Neuronal stem cell (in vitro differentiated cells): Measurements from ENCODE around the gene RASA3.

Experiments
- DNase-seq: peaks from one replicate; pipeline ENCODE4 v3.0.0-alpha.2; 2013; ENCODE audit warnings: low spot score
- H2AFZ ChIP-seq: one replicate; pipeline ENCODE4 v1.6.1; 2013; ENCODE audit warnings: mild to moderate bottlenecking, low read length, inconsistent platforms
- H2AK5ac ChIP-seq: 2 replicates; pipeline ENCODE4 v1.6.1; 2013; ENCODE audit warnings: low read depth, mild to moderate bottlenecking, inconsistent platforms, low read length, moderate library complexity, mixed read lengths
- H2BK120ac ChIP-seq: 2 replicates; pipeline ENCODE4 v1.6.1; 2013; ENCODE audit warnings: low read depth, mild to moderate bottlenecking, inconsistent platforms, low read length, moderate library complexity, mixed read lengths
- H2BK12ac ChIP-seq: one replicate; pipeline ENCODE4 v1.6.1; 2013; ENCODE audit warnings: low read length, inconsistent platforms
- H2BK15ac ChIP-seq: 2 replicates; pipeline ENCODE4 v1.6.1; 2013; ENCODE audit warnings: mild to moderate bottlenecking, low read length, inconsistent platforms, mixed read lengths
- H2BK5ac ChIP-seq: one replicate; pipeline ENCODE4 v1.6.1; 2013; ENCODE audit warnings: inconsistent platforms, mild to moderate bottlenecking, low read length, moderate library complexity
- H3K14ac ChIP-seq: one replicate; pipeline ENCODE4 v1.6.1; 2013; ENCODE audit warnings: low read length, inconsistent platforms
- H3K18ac ChIP-seq: 2 replicates; pipeline ENCODE4 v1.6.1; 2013; ENCODE audit warnings: low read length, inconsistent platforms
- H3K23ac ChIP-seq: 2 replicates; pipeline ENCODE4 v1.6.1; 2013; ENCODE audit warnings: low read depth, mild to moderate bottlenecking, mixed read lengths, low read length, inconsistent platforms; ENCODE audit not compliant: poor library complexity
- H3K27ac ChIP-seq: replicated peaks from 3 replicates; pipeline ENCODE4 v1.5.1; 2013; ENCODE audit warnings: low read length, inconsistent platforms
- H3K27me3 ChIP-seq, 3 experiments: 2 replicates each; pipeline ENCODE4 v1.6.1; 2013; ENCODE audit warnings: low read length in 3 of 3, mild to moderate bottlenecking in 2 of 3, inconsistent platforms in 1 of 3, low read depth in 1 of 3, mixed read lengths in 1 of 3, moderate library complexity in 1 of 3; ENCODE audit not compliant: control insufficient read depth in 3 of 3, insufficient read depth in 3 of 3
- H3K36me3 ChIP-seq, 2 donors: replicated peaks in 1 of 2; 2 replicates each; pipeline ENCODE4 v1.6.1; 2013; ENCODE audit warnings: low read length in 2 of 2; ENCODE audit not compliant: control insufficient read depth in 2 of 2, insufficient read depth in 2 of 2
- H3K4ac ChIP-seq: 2 replicates; pipeline ENCODE4 v1.6.1; 2013; ENCODE audit warnings: inconsistent platforms, mild to moderate bottlenecking, low read length, moderate library complexity
- H3K4me1 ChIP-seq, 2 donors: 1 replicate in 1 of 2; 2 replicates in 1 of 2; pipeline ENCODE4 v1.6.1; 2013; ENCODE audit warnings: low read length in 2 of 2, low read depth in 1 of 2; ENCODE audit not compliant: control insufficient read depth in 2 of 2, insufficient read depth in 1 of 2
- H3K4me2 ChIP-seq: one replicate; pipeline ENCODE4 v1.6.1; 2013; ENCODE audit warnings: mild to moderate bottlenecking, low read length, inconsistent platforms; ENCODE audit not compliant: insufficient read depth, poor library complexity, severe bottlenecking
- H3K4me3 ChIP-seq, 2 donors: 2 replicates each; pipeline ENCODE4 v1.5.1; 2013; ENCODE audit warnings: low read length in 2 of 2, mild to moderate bottlenecking in 2 of 2, inconsistent platforms in 1 of 2, moderate library complexity in 1 of 2
- H3K79me1 ChIP-seq: one replicate; pipeline ENCODE4 v1.6.1; 2013; ENCODE audit warnings: low read depth, mild to moderate bottlenecking, inconsistent platforms, low read length, moderate library complexity
- H3K9ac ChIP-seq: one replicate; pipeline ENCODE4 v1.6.1; 2013; ENCODE audit warnings: mild to moderate bottlenecking, low read depth, low read length, inconsistent platforms; ENCODE audit not compliant: poor library complexity
- H3K9me3 ChIP-seq, 2 donors: replicated peaks in 1 of 2; 2 replicates each; pipeline versions ENCODE3 to v1.6.1; 2013; ENCODE audit warnings: low read length in 2 of 2, mild to moderate bottlenecking in 2 of 2, inconsistent platforms in 1 of 2, low read depth in 1 of 2, mixed read lengths in 1 of 2, moderate library complexity in 1 of 2; ENCODE audit not compliant: control insufficient read depth in 2 of 2, insufficient read depth in 1 of 2
- H4K8ac ChIP-seq: one replicate; pipeline ENCODE4 v1.6.1; 2013; ENCODE audit warnings: low read depth, mild to moderate bottlenecking, inconsistent platforms, low read length, moderate library complexity
- H4K91ac ChIP-seq: one replicate; pipeline ENCODE4 v1.6.1; 2013; ENCODE audit warnings: low read length, low read depth, mild to moderate bottlenecking, inconsistent platforms; ENCODE audit not compliant: poor library complexity
- WGBS, 2 donors: extraction: QIAGEN DNeasy Blood & Tissue Kit; methylation state at CpG; one replicate each; pipeline ENCODE4 v1.1.7; 2013; ENCODE audit warnings: missing lambda C conversion rate in 2 of 2, mixed read lengths in 1 of 2; ENCODE audit not compliant: insufficient read length in 2 of 2, insufficient replicate concordance in 1 of 2; ENCODE audit errors: extremely low coverage in 2 of 2; 5-methylcytosine and 5-hydroxymethylcytosine counted together

Gene RASA3

DNA sequence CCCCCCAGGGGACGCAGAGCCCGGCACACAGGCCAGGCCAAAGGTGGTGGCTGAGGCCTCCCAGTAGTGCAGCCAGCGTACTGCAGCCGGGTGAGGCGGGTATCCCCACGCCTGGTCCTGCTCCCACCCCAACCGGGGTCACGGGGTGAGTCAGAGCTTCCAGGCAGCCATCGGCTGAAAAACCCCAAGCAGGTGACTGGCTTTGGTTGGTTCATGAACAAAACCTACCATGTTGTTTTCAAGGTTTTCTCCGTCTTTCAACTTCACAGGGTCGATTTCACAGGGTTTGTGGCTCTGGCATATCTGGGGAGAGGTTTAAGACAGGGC lies 116.5 kb downstream of the RASA3 start:
- WGBS, 2 donors = no CpG with 5 or more reads among the region's 11 CpGs
- peaks cover 6 to 91% of the 10 kb centered on the region in 2 donors for H3K36me3 ChIP-seq

DNA sequence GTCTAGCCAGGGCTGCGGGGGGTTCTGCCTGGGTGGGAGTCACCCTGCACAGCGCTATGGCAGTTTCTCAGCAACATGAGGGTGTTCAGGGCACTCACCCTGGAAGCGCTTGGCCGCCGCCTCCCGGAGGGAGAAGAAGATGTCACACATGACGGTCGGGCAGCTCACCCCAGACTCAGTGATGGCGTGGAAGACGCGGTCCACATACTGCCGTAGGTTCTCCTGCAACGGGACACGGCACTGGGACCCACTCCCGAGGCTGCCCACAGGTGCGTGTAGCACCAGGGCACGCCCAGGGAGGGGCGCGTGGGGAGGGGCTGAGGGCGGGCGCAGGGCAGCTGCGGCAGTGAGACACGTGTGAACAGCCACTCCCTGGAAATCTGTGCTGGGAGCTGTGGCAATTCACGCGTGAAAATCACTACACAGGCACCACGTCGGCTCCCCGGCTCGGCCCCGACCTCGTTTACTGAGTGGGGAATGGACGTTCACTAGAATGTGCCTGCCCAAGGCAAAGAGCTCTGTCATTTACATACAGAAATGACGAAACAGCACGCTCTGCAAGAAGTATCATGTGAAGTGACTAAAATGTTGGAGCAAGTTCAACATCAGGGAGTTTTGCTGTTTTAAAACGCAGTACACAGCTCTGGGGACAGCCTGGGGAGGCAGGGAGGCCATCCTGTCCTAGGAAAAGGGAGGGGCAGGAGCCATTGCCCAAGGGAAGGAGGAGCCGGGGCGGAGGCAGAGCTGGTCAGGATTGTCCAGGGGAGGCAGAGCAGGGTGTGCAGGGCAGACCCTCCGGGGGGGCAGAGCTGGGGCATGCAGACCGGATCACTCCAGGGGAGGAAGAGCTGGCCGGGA lies 117.1 kb downstream of the RASA3 start:
- no peaks in the 10 kb centered on the region for H3K79me1 ChIP-seq
- peak overlapping the region; percentile 98 for H2AK5ac ChIP-seq
- no CpG with 5 or more reads among the region's 40 CpGs for WGBS, 2 donors
- no peak overlapping the region for H4K8ac ChIP-seq
- peak overlapping the region; percentile 17 for H3K14ac ChIP-seq
- H3K27me3 ChIP-seq = no peaks in the 10 kb centered on the region
- H4K91ac ChIP-seq = no peak overlapping the region
- peak overlapping the region; percentile 75 for H2BK15ac ChIP-seq
- H3K23ac ChIP-seq = peak overlapping the region; percentile 65
- H3K4me3 ChIP-seq = no peak overlapping the region
- H3K4me1 ChIP-seq = peaks cover 0 to 2% of the 10 kb centered on the region in 2 donors
- H2AFZ ChIP-seq = no peak overlapping the region
- H3K27ac ChIP-seq = peak overlapping the region; percentile 1
- H3K36me3 ChIP-seq = peaks cover 6 to 88% of the 10 kb centered on the region in 2 donors
- peak overlapping the region; percentile 57 for H3K18ac ChIP-seq
- peaks cover 0 to 3% of the 10 kb centered on the region in 2 donors for H3K9me3 ChIP-seq
- no peak overlapping the region for H2BK120ac ChIP-seq
- no peak overlapping the region for H3K4me2 ChIP-seq
- H3K4ac ChIP-seq = no peak overlapping the region
- peak overlapping the region; percentile 44 for H3K9ac ChIP-seq
- no peak overlapping the region for H2BK12ac ChIP-seq
- peak overlapping the region; percentile 82 for H2BK5ac ChIP-seq
- DNase-seq = no peak

More for the DNA sequence above, 116.5 kb downstream of the RASA3 start:
- peaks cover 0 to 3% of the 10 kb centered on the region in 2 donors for H3K9me3 ChIP-seq
- H3K79me1 ChIP-seq = no peaks in the 10 kb centered on the region
- no peak overlapping the region for H2BK12ac ChIP-seq
- H3K4me1 ChIP-seq = peaks cover 0 to 2% of the 10 kb centered on the region in 2 donors
- no peak overlapping the region for H4K91ac ChIP-seq
- no peak overlapping the region for H3K27ac ChIP-seq
- no peak overlapping the region for H3K4me3 ChIP-seq
- peak overlapping the region; percentile 59 for H3K18ac ChIP-seq
- no peak overlapping the region for H2BK15ac ChIP-seq
- no peak overlapping the region for H2AFZ ChIP-seq
- peak overlapping the region; percentile 44 for H3K9ac ChIP-seq
- H3K27me3 ChIP-seq = no peaks in the 10 kb centered on the region
- H3K4ac ChIP-seq = no peak overlapping the region
- H3K23ac ChIP-seq = no peak overlapping the region
- no peak overlapping the region for H3K4me2 ChIP-seq
- peak overlapping the region; percentile 78 for H2BK5ac ChIP-seq
- no peak overlapping the region for H4K8ac ChIP-seq
- H2BK120ac ChIP-seq = no peak overlapping the region
- no peak for DNase-seq
- no peak overlapping the region for H3K14ac ChIP-seq
- H2AK5ac ChIP-seq = peak overlapping the region; percentile 94

DNA sequence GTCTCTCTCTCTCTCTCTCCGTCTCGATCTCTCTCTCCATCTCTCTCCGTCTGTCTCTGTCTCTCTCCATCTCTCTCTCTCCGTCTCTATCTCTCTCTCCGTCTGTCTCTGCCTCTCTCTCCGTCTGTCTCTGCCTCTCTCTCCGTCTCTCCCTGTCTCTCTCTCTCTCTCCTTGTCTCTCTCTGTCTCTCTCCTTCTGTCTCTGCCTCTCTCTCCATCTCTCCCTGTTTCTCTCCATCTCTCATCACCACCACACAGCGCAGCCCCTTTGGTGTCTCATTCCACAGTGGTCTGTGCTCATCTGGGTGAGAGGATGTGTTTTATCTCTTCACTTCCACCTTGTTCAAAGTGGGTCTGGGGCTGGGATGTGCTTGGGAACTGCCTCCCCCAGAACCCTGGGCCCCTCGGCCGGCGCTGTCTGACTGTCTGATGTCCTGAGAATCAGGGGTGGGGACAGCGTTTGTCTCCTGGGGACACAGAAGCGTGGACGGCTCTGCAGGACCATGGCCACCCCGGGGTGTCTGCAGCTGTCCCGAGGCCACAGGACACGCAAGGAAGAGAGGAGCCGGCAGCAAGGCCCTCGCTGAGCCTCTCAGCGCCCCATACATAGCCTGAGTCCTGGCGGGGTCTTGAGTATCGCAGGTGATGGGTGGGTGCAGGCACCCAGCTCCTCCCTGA lies 118.3 kb downstream of the RASA3 start:
- no peak for DNase-seq
- H3K4me2 ChIP-seq = no peak overlapping the region
- no peak overlapping the region for H4K91ac ChIP-seq
- no peak overlapping the region for H3K9ac ChIP-seq
- no peaks in the 10 kb centered on the region for H3K27me3 ChIP-seq
- H2AK5ac ChIP-seq = no peak overlapping the region
- peaks cover 0 to 2% of the 10 kb centered on the region in 2 donors for H3K4me1 ChIP-seq
- H2BK120ac ChIP-seq = no peak overlapping the region
- peaks cover 6 to 93% of the 10 kb centered on the region in 2 donors for H3K36me3 ChIP-seq
- peaks cover 0 to 2% of the 10 kb centered on the region in 2 donors for H3K9me3 ChIP-seq
- H3K4me3 ChIP-seq = no peak overlapping the region
- H3K4ac ChIP-seq = no peak overlapping the region
- H2BK5ac ChIP-seq = no peak overlapping the region
- no peak overlapping the region for H3K14ac ChIP-seq
- 100% methylated on average over 4 of the region's 22 CpGs; no CpG with 5 or more reads in 1 of the 2 donors for WGBS, 2 donors
- no peaks in the 10 kb centered on the region for H3K79me1 ChIP-seq
- no peak overlapping the region for H3K23ac ChIP-seq
- no peak overlapping the region for H3K27ac ChIP-seq
- H2BK12ac ChIP-seq = no peak overlapping the region
- H3K18ac ChIP-seq = no peak overlapping the region
- no peak overlapping the region for H2AFZ ChIP-seq
- H2BK15ac ChIP-seq = no peak overlapping the region
- no peak overlapping the region for H4K8ac ChIP-seq

DNA sequence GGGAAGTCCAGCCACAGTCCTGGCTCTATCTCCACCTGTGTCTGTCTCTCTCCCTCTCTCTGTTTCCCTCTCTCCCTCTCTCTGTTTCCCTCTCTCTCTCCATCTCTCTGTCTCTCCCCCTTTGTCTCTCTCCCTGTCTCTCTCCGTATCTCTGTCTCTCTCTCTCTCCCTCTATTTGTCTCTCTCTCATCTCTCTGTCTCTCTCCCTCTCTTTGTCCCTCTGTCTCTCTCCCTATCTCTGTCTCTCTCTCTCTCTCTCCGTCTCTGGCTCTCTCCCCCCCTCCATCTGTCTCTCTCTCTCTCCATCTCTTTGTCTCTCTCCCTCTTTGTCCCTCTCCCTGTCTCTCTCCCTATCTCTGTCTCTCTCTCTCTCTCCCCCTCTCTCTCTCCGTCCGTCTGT lies 119.1 kb downstream of the RASA3 start:
- Histone ChIP-seq H3K14ac (no peak overlapping the region), H2BK15ac (no peak overlapping the region), H4K91ac (no peak overlapping the region), H2BK12ac (no peak overlapping the region), H3K27ac (no peak overlapping the region), H2AK5ac (peak overlapping the region; percentile 79), H3K23ac (no peak overlapping the region), H3K27me3 (no peaks in the 10 kb centered on the region), H2BK120ac (no peak overlapping the region), H2BK5ac (no peak overlapping the region), H3K9me3 (peaks cover 0 to 2% of the 10 kb centered on the region in 2 donors), H3K79me1 (no peaks in the 10 kb centered on the region), H3K4me2 (no peak overlapping the region), H4K8ac (no peak overlapping the region), H3K9ac (no peak overlapping the region), H3K4me1 (peaks cover 0 to 2% of the 10 kb centered on the region in 2 donors), H3K4me3 (no peak overlapping the region), H3K18ac (no peak overlapping the region), H2AFZ (no peak overlapping the region), H3K4ac (no peak overlapping the region), H3K36me3 (peaks cover 6 to 88% of the 10 kb centered on the region in 2 donors)
- no peak for DNase-seq
- no CpG with 5 or more reads among the region's 4 CpGs for WGBS, 2 donors
